Activated CD8-positive, alpha-beta memory T cell treated with anti-CD3 and anti-CD28 coated beads, Interleukin-2, amount 50 U/mL, for 1 hour (primary cell): ENCODE results near the gene GPR39.

Experiments used
- DNase-seq: peaks from one replicate; pipeline ENCODE4 v3.0.0-alpha.2; 2020; ENCODE audit errors: extremely low read depth

The GPR39 gene

GRCh38 chr2:132671151-132671835, 254.7 kb downstream of the GPR39 start:
- no peak for DNase-seq

GRCh38 chr2:132676999-132677398, 260.4 kb downstream of the GPR39 start:
- no peak for DNase-seq

DNA sequence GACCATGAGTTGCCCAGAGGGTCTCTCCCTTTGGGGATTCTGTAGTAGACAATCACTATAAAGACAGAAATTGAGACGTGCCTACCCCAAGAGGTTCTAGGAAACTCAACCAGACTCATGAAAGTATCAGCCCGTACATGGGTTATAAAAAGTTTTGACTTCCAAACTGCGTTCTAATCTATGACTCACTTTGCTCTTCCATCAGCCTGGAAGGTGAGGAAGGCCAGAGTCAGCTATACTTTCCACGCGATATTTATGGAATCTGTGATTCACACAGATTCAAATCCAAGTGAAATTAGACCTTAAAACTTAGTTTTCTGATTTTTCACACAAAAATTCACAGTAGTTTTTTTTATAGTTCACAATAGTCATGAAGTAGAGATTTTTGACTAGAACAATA, 261.1 kb downstream of the GPR39 start:
- DNase-seq: no peak

DNA sequence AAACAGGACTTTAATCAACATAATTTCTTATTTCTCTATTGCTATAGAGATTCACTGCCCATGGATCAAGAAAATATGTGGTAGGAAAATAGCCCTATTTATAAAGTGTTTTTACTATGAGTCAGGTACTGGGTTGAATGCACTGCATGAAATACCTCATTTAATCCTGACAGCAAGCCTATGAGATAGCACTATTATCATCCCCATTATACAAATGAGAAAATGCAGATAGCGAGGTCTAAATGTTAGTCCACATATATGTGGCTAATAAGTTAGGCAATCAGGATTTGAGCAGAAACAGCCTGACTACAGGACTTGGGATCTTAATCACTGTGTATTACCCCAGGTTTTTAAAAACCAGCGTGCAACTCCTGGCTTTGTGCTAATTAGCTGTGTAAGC, 261.9 kb downstream of the GPR39 start:
- DNase-seq: no peak

- DNase-seq: no peak
These were observed 263.9 kb downstream of the GPR39 start for GRCh38 chr2:132680544-132680943.

DNA sequence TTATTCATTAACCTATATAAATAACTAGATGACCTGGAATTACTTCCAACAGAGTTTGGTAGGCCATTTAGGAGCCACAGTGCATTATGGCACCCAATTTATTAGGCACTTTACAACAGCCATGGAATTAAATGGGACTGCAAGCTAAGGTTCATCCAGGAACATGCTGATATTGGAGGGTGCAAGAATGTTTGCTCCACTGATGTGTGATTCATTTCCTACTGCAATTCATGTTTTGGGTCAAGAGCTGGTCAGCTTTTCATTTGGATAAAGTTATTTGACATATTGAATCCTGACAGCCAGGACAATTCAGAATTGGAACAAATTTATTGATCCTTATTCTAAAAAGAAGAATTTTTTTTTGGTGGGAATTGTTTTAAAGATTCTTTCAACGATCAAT, 265.2 kb downstream of the GPR39 start:
- DNase-seq: no peak

GRCh38 chr2:132690664-132691303, 274.2 kb downstream of the GPR39 start:
- no peak for DNase-seq

DNA sequence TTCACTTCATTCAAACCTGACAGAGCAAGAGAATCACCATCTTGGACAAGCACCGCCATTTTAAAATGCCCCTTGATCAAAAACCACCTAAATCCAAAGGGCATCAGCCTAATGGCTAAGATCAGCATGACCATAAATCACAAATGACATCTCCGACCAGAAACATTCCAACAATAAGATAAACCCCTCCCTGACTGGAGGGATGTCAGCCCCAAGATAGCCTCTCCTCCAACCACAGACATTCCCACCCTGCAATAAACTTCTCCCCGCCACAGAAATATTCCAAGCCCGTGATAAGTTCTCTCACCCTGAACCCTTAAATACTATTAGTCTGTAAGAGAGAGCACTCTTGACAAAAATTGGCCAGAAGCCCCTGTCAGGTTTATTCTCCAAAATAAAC, 275.0 kb downstream of the GPR39 start:
- DNase-seq: no peak

DNA sequence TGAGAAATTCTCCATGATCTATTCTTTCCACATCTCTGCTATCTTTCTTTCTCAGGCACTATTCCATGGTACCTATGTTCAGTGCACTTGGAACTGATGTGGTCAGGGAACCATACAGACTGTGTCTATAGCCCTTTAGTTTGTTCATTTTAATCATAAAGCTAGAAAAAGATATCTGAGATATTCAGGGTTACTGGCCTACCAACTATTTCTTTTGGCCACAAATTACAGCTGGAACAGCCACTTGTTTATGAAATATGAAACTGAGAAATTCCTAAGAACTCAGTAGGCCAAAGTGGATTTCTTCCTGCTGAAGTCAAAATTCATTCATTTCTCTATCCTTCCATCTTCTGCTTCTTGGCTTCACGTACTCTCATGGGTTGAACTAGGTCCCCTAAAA, 276.2 kb downstream of the GPR39 start:
- DNase-seq: no peak
